GM19395 (cell line): ENCODE data around the gene LILRB1.
"Not testable (repeated sequence)": the region's sequence is repeated elsewhere in the genome, so short reads cannot be mapped to it uniquely, and the experiment has no call there.

ENCODE experiments used
- ATAC-seq: cut with Tn5 transposase; IDR thresholded peaks from one replicate; pipeline ENCODE4 v1.9.1; 2021; ENCODE audit warnings: mild to moderate bottlenecking, moderate library complexity; ENCODE audit not compliant: unreplicated experiment

Gene LILRB1

DNA sequence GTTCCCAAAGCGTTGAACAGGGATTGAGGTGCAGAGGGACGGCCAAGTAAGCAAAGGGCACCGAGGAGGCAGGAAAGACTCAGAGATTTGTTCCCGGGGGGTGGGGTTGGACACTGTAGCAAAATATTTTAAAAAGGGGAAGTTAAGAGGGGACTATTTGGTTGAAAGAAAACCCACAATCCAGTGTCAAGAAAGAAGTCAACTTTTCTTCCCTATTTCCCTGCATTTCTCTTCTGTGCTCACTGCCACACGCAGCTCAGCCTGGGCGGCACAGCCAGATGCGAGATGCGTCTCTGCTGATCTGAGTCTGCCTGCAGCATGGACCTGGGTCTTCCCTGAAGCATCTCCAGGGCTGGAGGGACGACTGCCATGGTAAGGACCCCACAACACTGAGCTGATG, at the start of gene LILRB1:
Gene LILRB1, plus strand, starts transcription at position 223 of the 400 bp plus-strand sequence. CDS start 590 bp downstream, outside the sequence.
- not testable (repeated sequence) for ATAC-seq

DNA sequence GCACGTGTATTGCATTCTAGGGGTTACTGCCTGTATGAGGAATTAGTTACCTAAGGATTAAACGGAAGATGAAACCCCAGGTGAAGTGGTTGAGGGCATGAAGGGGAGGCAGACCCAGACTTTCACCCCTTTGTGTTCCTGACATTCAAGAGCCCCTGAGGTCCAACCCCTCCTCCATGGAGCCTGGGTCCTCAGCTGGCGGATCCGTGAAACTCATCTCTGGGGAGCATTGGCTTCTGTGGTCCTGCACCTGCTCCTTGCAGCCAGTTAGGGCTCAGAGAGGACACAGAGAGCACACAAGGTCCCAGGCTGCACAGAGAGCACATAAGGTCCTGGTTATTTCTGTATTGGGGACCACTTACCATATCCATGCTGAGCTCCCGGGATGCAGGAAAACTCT, 43.9 kb upstream of the LILRB1 start:
- ATAC-seq, result no peak

DNA sequence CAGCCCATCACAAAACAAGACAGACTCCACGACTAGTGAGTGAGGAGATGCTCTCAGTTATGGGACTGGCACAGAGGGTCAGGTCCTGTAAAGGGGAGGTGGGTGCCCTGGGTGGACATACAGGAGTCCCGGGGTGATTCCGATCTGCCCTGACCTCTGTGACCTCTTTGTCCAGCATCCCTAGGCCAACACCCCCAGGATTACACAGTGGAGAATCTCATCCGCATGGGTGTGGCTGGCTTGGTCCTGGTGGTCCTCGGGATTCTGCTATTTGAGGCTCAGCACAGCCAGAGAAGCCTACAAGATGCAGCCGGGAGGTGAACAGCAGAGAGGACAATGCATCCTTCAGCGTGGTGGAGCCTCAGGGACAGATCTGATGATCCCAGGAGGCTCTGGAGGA, 43.3 kb upstream of the LILRB1 start:
- ATAC-seq, result no peak

DNA sequence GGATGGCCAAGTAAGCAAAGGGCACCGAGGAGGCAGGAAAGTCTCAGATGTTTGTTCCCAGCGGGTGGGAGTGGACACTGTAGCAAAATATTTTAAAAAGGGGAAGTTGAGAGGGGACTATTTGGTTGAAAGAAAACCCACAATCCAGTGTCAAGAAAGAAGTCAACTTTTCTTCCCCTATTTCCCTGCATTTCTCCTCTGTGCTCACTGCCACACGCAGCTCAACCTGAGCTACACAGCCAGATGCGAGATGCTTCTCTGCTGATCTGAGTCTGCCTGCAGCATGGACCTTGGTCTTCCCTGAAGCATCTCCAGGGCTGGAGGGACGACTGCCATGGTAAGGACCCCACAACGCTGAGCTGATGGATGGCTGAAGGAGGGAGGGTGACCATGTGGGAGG, 36.8 kb upstream of the LILRB1 start, which contains the start of gene LILRA1:
Gene LILRA1, plus strand, starts transcription at position 188 of the 400 bp plus-strand sequence. CDS start 613 bp downstream, outside the sequence.
- not testable (repeated sequence) for ATAC-seq

DNA sequence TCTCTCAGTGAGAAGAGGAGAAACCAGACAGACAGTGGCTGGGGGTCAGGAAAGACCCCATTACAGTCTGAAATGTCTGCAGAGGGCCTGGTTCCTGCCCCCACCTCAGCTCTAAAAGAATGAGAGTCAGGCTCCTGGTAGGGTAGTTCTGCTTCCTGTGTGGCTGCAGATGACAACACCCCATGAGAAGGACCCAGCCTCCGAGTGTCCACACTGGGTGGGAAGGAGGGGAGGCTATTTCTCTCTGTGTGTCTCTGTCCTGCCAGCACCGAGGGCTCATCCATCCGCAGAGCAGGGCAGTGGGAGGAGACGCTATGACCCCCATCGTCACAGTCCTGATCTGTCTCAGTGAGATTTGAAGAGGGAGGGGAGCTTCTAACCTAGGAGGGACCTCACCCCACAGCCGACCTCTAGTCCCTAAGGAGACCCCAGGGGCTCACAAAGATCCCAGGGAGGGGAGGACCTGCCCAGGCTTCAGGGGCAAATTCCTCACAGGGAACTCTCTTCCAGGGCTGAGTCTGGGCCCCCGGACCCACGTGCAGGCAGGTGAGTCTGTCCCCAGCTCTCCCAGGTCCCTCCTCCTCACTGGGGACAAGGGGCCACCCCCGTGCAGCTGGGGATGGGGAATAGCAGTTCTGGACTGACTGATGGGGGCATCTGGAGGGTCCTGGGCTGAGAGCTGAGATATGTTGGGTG, 36.2 kb upstream of the LILRB1 start:
- ATAC-seq, result not testable (repeated sequence)

DNA sequence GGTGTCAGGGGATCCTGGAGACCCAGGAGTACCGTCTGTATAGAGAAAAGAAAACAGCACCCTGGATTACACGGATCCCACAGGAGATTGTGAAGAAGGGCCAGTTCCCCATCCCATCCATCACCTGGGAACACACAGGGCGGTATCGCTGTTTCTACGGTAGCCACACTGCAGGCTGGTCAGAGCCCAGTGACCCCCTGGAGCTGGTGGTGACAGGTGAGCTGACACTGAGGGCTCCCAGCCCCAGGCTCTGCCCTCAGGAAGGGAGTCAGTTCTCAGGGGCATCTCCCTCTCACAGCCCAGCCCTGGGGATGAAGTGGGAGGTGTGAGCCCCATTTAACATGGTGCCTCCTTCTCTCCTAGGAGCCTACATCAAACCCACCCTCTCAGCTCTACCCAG, 35.5 kb upstream of the LILRB1 start:
- ATAC-seq, result no peak

DNA sequence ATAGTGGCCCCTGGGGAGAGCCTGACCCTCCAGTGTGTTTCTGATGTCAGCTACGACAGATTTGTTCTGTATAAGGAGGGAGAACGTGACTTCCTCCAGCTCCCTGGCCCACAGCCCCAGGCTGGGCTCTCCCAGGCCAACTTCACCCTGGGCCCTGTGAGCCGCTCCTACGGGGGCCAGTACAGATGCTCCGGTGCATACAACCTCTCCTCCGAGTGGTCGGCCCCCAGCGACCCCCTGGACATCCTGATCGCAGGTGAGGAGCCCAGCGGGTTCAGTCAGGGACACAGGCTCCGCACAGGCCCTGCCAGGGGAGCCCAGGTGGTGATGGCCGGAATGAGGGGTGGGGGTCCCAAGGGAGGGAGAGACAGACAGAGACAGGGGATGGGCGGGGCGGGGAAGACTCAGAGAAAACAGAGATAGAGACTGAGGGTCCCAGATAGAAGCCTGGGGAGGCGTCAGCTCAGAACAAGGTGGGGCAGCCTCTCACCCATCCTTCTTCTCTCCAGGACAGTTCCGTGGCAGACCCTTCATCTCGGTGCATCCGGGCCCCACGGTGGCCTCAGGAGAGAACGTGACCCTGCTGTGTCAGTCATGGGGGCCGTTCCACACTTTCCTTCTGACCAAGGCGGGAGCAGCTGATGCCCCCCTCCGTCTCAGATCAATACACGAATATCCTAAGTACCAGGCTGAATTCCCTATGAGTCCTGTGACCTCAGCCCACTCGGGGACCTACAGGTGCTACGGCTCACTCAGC, 34.4 kb upstream of the LILRB1 start:
- ATAC-seq, result not testable (repeated sequence)

DNA sequence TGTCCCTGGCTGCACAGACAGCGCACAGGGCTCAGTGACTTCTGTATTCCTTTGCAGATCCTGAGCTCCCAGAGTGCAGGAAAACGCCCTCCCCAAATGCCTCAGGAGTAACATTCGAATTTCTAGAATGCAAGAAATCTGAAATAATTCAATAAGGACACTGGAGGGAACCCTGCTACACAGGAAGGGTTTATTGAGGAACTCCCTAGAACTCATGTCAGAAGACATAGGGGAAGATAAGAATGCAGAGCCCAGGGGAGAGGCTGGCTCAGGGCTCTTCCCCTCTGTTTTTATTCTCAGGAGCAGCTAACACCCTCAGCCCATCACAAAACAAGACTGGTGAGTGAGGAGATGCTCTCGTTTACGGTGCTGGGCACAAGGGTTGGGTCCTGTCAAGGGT, 30.1 kb upstream of the LILRB1 start:
- ATAC-seq, result no peak

DNA sequence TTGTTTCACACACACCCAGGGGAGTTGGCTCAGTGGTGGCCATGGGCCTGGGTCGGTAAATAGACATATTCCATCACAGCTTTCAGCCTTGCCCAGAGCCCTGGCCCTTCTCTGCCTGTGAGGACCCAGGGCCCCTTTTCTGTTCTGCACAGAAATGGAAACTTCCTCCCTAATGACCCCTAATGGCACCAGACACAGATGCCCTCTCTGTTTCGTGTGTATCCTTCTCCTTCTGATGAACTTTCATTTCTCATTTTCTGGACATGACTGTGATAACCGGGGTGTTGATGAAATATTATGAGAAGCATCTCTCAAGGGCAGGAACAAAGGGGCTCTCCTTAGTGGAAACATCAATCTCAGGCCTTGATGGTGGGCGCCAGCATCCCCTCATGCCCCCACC, 24.1 kb upstream of the LILRB1 start:
- ATAC-seq, result no peak

DNA sequence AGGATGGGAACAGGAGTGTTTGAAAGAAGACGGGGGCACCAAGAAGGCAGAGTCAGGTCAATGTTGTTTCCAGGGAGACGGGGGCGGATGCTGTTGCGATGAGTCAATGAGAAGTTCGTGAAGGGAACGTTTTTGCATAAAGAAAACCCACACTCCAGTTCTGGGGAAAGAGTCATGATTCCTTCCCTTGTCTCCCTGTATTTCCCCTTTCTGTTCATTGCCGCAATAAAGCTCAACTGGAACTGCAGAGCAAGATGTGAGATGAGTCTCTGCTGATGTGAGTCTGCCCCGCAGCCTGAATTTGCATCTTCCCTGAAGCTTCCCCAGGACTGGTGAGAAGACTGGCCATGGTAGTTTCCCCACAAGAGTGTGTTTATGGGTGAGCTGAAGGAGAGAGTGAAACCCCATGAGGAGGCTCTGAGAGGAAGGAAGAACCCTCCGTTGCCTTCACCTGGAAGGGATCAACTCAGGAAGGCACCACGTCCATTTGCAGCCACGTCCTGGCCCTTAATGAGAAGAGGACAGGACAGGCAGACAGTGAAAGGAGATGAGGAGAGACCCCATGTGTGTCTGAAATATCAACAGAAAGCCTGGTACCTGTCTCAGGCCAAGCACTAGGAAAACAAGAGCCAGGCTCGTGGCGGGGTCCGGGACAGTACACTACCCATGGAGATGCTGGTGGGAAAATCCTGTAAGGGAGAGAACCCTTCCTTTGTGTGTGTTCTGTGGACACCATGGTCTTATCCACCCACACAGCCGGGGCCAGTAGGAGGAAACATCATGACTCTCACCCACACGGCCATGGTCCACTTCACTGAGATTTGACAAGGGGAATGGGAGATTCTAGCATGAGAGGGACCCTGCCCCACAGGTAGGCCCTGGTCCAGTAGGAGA, 23.1 kb upstream of the LILRB1 start:
- no peak for ATAC-seq

DNA sequence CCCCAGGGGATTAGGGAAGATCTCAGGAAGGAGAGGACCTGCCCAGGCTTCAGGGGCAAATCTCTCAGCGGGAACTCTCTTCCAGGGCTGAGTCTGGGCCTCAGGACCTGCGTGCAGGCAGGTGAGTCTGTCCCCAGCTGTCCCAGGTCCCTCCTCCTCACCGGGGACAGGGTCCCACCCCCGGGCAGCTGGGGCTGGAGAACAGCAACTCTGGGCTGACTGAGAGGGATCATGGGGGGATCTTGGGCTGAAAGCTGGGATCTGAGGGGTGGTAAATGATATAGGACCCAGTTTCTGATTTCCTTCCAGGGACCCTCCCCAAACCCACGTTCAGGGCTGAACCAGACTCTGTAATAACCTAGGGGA, 22.5 kb upstream of the LILRB1 start:
- ATAC-seq, result no peak

DNA sequence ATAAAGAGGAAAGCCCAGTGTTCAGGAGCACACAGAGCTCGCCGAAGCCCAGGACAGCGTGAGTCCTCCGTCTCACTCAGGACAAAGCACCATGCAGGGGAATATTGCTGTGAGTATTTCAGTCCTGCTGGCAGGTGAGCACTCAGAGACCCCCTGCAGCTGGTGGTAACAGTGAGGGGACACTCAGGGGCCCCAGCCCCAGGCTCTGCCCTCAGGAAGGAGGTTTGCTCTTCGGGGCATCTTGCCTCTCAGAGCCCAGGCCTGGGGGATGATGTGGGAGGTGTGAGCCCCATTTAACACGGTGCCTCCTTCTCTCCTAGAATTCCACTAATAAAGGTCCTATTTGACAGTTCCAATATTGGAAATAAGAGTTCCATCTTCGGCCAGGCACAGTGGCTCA, 22.1 kb upstream of the LILRB1 start:
- ATAC-seq, result no peak

DNA sequence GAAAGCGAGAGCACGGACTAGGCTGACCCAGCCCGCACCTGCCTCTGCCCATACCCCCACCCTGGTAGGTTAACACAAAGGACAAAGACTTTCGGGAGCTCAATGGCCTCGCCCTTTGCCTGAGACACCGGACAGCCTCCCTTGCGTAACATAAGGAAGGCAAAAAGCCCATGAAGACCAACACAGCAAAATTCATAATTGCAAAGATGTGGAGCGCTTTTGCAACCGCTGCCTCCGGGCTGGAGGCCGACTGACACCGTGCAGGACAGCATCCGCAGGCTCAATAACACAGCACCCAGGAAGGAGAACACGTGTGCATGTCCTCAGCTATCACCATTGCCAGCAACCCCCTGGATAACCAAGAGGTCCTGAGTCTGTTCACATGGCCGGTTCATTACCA, 21.5 kb upstream of the LILRB1 start:
- ATAC-seq, result no peak

DNA sequence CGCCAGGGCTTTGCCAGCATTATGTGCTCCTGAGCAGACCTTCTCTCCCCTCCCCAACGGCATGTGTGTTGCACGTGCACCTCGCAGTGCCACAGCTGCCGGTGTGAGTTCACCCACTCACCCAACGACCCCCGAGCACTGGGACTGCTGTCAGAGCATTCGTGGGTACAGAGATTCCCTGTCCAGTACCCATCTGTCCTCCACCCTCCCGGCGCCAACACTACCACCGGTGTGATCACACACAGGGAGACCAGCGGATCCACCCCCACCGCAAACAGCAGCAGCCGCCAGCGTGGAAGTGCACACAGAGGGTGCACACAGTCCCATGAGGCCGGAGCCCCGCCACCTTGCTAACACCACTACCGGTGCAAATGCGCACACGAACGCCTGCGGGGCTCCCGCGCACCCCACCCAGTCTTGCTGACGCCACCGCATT, 20.9 kb upstream of the LILRB1 start:
- no peak for ATAC-seq

DNA sequence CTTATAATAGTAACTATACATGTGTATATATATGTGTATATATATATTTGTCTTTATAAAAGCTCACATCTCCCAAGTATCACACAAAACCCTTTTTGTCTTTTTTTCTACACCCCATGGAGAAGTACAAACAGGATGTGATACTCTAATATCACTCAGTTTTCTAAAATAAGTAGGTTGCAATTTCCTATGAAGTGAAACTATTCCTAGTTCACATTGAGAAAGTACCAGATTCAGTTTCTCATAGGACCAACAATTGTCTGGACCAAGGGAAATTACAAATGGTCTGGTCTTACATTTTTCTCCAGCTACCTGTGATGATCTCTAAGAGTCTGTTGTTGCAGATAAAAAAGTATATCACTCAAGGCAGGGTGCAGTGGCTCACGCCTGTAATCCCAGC, 17.9 kb upstream of the LILRB1 start:
- ATAC-seq, result no peak

DNA sequence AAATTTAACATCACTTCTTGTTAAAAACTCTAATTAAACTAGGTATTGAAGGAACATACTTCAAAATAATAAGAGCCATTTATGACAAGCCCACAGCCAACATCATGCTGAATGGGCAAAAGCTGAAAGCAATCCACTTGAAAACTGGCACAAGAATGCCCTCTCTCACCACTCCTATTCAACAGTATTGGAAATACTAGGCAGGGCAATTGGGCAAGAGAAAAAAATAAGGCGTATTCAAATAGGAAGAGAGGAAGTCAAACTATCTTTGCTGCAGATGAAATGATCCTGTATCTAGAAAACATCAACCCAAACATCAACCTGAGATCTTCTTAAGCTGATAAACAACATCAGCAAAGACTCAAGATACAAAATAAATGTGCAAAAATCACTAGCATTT, 15.6 kb upstream of the LILRB1 start:
- ATAC-seq, result no peak

DNA sequence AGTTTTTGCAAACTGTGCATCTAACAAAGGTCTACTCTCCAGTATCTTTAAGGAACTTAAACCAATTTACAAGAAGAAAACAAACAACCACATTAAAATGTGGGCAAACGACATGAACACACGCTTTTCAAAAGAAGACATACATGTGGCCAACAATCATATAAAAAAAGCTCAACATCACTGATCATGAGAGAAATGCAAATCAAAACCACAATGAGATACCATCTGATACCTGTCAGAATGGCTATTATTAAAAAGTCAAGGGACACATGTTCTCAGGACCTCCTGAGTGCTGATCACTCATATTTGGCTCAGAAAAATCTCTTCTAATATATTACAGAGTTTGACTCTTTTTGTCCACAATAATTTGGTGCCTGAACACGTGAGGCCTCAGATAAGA, 14.2 kb upstream of the LILRB1 start:
- no peak for ATAC-seq

DNA sequence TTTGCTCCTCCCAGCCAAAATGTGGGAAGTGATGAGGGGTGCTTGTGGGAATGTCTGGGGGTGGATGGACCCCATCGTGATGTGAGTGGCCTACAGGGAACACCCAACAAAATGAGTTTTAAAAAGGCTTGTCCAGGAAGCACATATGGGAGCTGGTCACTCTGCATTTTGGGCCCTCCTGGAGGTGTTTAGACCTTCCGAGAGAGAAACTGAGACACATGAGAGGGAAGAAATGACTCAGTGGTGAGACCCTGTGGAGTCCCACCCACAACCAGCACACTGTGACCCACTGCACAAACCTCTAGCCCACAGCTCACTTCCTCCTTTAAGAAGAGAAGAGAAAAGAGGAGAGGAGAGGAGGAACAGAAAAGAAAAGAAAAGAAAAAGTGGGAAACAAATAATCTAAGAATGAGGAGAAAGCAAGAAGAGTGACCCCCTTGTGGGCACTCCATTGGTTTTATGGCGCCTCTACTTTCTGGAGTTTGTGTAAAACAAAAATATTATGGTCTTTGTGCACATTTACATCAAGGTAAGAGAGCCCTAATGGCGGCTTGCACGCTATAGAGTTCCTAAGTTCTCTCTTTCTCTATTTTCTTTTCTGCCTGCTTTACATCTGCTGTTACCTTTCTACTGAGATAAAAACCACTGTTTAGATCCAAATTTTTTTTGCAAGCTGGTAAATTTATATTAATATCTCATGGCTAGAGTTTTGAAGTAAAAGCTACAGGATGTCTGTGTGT, 13.3 kb upstream of the LILRB1 start:
- peak; percentile 84 for ATAC-seq

DNA sequence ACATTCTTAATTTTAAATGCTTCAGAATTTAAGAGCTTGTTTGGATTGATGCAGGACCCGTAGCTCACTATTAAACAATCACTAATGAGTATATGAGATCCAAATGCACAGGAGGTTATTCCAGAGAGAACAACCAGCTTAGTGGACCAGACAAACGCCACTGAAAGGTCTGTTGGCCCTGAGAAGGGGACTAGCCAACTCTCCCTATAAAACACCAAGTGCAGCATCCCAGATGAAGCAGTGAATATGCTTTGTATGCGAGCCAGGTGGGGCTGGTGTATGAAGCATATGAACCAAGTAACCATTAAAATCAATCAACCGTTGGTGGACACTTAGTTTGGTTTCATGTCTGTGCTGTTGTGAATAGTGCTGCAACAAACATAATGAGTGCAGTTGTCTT, 9.8 kb upstream of the LILRB1 start:
- no peak for ATAC-seq

DNA sequence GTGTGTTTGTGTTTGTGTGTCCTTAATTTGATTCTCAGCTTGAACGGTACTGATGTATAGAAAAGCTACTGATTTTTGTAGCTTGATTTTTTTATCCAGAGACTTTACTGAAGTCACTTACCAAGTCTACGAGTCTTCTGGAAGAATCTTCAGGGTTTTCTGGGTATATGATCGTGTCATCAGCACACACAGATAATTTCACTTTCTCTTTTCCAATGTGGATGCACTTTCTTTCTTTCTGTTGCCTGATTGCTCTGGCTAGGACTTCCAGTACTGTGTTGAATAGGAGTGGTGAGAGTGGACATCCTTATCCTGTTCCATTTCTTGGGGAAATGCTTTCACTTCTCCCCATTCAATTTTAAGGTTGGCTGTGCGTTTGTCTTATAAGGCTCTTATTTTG, 7.9 kb upstream of the LILRB1 start:
- ATAC-seq, result no peak

DNA sequence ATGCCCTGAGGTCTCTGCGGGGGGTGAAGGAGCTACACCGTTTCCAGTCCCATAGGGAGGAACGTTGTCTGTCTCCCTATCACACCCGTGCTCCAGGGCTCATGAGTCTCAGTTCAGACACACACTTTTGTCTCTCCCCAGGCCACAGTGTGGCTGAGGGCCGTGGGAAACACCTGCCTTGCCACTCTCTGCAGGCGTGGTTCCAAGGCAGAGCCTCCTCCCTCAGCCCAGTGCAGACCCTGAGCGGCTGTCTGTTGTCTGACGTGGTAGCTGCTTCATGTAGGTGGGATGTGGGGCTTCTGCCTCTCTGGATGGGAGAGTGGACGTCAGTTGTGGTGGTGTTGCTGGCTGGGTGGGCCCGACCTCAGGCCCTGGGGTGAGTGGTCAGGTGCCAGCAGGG, 6.0 kb upstream of the LILRB1 start:
- ATAC-seq, result not testable (repeated sequence)
